ENCODE data around the gene NFIX. TPM values are rescaled to one million over a fixed set of nuclear protein-coding genes. Genes with fewer than 3 reads are reported as not detected.

The NFIX gene
- total and polyA plus RNA-seq, 2 of the 13 experiments (the other 11 are each of a cell fraction or from before 2014, with no cell fraction given), result 3.4 to 5.4 TPM

DNA sequence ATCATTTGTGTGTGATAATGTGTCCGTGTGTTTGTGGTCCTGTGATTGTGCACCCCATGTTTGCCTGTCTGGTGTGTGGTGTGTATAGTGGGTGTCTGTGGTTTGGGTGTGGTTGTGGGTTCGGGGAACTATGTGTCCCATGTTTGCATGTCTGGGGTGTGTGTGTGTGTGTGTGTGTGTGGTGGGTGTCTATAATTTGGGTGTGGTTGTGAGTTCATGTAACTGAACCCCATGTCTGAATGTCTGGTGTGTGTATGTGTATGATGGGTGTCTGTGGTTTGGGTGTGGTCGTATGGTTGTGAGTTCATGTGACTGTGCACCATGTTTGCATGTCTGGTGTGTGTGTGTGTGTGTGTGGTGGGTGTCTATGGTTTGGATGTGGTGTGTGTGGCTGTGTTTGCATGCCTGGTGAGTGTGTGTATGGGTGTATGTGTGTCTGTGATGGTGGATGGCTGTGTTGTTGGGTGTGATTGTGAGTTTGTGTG is 11.1 kb upstream of the NFIX start:
- in situ Hi-C loops (cut with HindIII; ENCODE audit: extremely low pct_ligation_motif_present, low pct_unique_long_range_greater_than_20kb), result no loop called here
- BruUV-seq (replicated peaks), result no TSS peak
- TF ChIP-seq HCFC1 (IDR thresholded peaks at IDR 0.05; ENCODE audit: low read depth, low read length) (no peak), IKZF1 (IDR thresholded peaks at IDR 0.05) (0 out of 2 replicates have a peak, but pooled peaks have one; percentile 23), FOXP1 (IDR thresholded peaks at IDR 0.05) (peak; percentile 14; the same call in 1 of the 2 replicates), FOXP1 (CRISPR knock-in tag; IDR thresholded peaks at IDR 0.05) (no peak), NCOR1 (IDR thresholded peaks at IDR 0.05; ENCODE audit: borderline replicate concordance, low read length) (no peak), ZNF816 (CRISPR knock-in tag; IDR thresholded peaks at IDR 0.05; ENCODE audit: borderline replicate concordance) (no peak), CEBPB (IDR thresholded peaks at IDR 0.05; ENCODE audit: borderline replicate concordance, low read depth, low read length) (no peak), ZNF83 (CRISPR knock-in tag; IDR thresholded peaks at IDR 0.05; ENCODE audit: borderline replicate concordance) (0 out of 2 replicates have a peak, but pooled peaks have one; percentile 54), NONO (IDR thresholded peaks at IDR 0.05) (0 out of 2 replicates have a peak, but pooled peaks have one; percentile 85), NONO (CRISPR knock-in tag; conservative IDR thresholded peaks at IDR 0.05) (no peak), KAT2B (IDR thresholded peaks at IDR 0.05; ENCODE audit: borderline replicate concordance, low read depth, low read length) (no peak), ZNF777 (CRISPR knock-in tag; IDR thresholded peaks at IDR 0.05) (no peak), ZNF615 (CRISPR knock-in tag; IDR thresholded peaks at IDR 0.05; ENCODE audit: borderline replicate concordance) (no peak), ZSCAN25 (CRISPR knock-in tag; IDR thresholded peaks at IDR 0.05) (no peak)
- TF ChIP-seq, protein P1, sequence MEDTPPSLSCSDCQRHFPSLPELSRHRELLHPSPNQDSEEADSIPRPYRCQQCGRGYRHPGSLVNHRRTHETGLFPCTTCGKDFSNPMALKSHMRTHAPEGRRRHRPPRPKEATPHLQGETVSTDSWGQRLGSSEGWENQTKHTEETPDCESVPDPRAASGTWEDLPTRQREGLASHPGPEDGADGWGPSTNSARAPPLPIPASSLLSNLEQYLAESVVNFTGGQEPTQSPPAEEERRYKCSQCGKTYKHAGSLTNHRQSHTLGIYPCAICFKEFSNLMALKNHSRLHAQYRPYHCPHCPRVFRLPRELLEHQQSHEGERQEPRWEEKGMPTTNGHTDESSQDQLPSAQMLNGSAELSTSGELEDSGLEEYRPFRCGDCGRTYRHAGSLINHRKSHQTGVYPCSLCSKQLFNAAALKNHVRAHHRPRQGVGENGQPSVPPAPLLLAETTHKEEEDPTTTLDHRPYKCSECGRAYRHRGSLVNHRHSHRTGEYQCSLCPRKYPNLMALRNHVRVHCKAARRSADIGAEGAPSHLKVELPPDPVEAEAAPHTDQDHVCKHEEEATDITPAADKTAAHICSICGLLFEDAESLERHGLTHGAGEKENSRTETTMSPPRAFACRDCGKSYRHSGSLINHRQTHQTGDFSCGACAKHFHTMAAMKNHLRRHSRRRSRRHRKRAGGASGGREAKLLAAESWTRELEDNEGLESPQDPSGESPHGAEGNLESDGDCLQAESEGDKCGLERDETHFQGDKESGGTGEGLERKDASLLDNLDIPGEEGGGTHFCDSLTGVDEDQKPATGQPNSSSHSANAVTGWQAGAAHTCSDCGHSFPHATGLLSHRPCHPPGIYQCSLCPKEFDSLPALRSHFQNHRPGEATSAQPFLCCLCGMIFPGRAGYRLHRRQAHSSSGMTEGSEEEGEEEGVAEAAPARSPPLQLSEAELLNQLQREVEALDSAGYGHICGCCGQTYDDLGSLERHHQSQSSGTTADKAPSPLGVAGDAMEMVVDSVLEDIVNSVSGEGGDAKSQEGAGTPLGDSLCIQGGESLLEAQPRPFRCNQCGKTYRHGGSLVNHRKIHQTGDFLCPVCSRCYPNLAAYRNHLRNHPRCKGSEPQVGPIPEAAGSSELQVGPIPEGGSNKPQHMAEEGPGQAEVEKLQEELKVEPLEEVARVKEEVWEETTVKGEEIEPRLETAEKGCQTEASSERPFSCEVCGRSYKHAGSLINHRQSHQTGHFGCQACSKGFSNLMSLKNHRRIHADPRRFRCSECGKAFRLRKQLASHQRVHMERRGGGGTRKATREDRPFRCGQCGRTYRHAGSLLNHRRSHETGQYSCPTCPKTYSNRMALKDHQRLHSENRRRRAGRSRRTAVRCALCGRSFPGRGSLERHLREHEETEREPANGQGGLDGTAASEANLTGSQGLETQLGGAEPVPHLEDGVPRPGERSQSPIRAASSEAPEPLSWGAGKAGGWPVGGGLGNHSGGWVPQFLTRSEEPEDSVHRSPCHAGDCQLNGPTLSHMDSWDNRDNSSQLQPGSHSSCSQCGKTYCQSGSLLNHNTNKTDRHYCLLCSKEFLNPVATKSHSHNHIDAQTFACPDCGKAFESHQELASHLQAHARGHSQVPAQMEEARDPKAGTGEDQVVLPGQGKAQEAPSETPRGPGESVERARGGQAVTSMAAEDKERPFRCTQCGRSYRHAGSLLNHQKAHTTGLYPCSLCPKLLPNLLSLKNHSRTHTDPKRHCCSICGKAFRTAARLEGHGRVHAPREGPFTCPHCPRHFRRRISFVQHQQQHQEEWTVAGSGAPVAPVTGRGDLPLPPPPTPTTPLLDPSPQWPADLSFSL (CRISPR knock-in tag; IDR thresholded peaks at IDR 0.05), result peak; percentile 97
- TF ChIP-seq, protein P2, sequence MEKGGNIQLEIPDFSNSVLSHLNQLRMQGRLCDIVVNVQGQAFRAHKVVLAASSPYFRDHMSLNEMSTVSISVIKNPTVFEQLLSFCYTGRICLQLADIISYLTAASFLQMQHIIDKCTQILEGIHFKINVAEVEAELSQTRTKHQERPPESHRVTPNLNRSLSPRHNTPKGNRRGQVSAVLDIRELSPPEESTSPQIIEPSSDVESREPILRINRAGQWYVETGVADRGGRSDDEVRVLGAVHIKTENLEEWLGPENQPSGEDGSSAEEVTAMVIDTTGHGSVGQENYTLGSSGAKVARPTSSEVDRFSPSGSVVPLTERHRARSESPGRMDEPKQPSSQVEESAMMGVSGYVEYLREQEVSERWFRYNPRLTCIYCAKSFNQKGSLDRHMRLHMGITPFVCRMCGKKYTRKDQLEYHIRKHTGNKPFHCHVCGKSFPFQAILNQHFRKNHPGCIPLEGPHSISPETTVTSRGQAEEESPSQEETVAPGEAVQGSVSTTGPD (CRISPR knock-in tag; IDR thresholded peaks at IDR 0.05), result no peak
- TF ChIP-seq, protein P3, sequence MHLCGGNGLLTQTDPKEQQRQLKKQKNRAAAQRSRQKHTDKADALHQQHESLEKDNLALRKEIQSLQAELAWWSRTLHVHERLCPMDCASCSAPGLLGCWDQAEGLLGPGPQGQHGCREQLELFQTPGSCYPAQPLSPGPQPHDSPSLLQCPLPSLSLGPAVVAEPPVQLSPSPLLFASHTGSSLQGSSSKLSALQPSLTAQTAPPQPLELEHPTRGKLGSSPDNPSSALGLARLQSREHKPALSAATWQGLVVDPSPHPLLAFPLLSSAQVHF (CRISPR knock-in tag; IDR thresholded peaks at IDR 0.05), result 0 out of 2 replicates have a peak, but pooled peaks have one; percentile 57

More for the DNA sequence above, 11.1 kb upstream of the NFIX start:
- ATAC-seq (no peak), DNase-seq (ENCODE audit: low spot score) (no peak), FAIRE-seq (peak; percentile 42)
- CTCF ChIA-PET (ENCODE audit: low intra/inter-chr PET ratio, low total read pairs), result interaction anchor here (1.4 to 3.8 kb wide), 3 partner anchors 77 to 109 kb away, joined by 3 to 29 read pairs (median 11); no protein-coding TSS in a partner anchor
- Histone ChIP-seq H3K79me2 (ENCODE audit: insufficient read depth, low read length) (no peaks in the 10 kb centered on the region), H3K27ac (ENCODE audit: extremely low read length, insufficient read depth, low read length) (no peak overlapping the region), H3K9ac (ENCODE audit: insufficient read depth, low read depth, low read length) (peak overlapping the region; percentile 55), H3K4me2 (ENCODE audit: low read depth, low read length) (peak overlapping the region; percentile 98), H3K36me3 (replicated peaks in 1 of 2; ENCODE audit: control insufficient read depth in 1 of 2, insufficient read depth in 2 of 2, low read length in 2 of 2) (no peaks in the 10 kb centered on the region), H3K9me3 (ENCODE audit: low read length) (no peaks in the 10 kb centered on the region), H4K20me1 (ENCODE audit: insufficient read depth, low read length) (no peaks in the 10 kb centered on the region), H3K4me1 (ENCODE audit: insufficient read depth, low read length) (peaks cover 60% of the 10 kb centered on the region), H3K4me3 (replicated peaks in 1 of 3; ENCODE audit: insufficient read depth in 1 of 3, low read depth in 2 of 3, low read length in 3 of 3) (peak overlapping the region in 2 of 3 experiments; percentile 33 to 76; a peak in 3 of 6 replicates), H2AFZ (ENCODE audit: low read length) (no peak overlapping the region), H3K27me3 (ENCODE audit: control insufficient read depth in 1 of 2, insufficient read depth in 2 of 2, low read length in 2 of 2) (peaks cover 0 to 5% of the 10 kb centered on the region in 2 experiments; a peak in 1 of 5 replicates)
- WGBS (ENCODE audit: low lambda C conversion rate), result 58% methylated on average over 3 of the region's 3 CpGs
- POLR2A ChIA-PET, result interaction anchor here (2.2 to 3.6 kb wide), 7 partner anchors 12 to 77 kb away, joined by 7 to 66 read pairs (median 13); no protein-coding TSS in a partner anchor
- intact Hi-C loops (cut with micrococcal nuclease; ENCODE audit: unreplicated experiment), result loop anchor here (2.0 kb wide), 1 partner anchor 49 kb away; no protein-coding TSS in a partner anchor
